ENCODE measurements around the gene HDAC7. TPM values are rescaled to one million over a fixed set of nuclear protein-coding genes. Genes with fewer than 3 reads are reported as not detected.
A peak's percentile ranks its signal among the peaks of the same experiment; 100 is the strongest.

Gene HDAC7
- total RNA-seq, 5 donors from 2014 or later (not counting 1 experiment from before 2014, with no cell fraction given): 142 to 192 (median 165) TPM

DNA sequence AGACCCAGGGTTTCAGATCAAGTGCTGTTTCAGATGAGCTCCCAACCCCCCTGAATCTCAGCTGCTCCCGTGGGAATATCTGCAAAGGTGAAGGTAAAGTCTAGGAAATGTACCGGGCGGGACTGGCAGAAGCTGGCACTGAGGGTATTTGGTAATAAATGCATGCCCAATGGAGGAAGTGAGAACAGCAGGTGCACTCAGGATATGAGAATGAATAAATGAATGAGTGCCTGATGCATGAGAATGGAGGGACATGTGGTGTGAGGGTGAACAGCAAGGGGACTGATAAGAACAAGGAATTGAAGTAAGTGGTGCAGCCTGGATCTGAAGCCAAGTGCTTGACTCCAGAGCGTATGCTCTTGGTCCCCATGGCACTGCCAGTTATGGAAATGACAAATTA, 72.6 kb downstream of the HDAC7 start:
- H3K4me3 ChIP-seq (ENCODE audit: control insufficient read depth in 1 of 2, extremely low read depth in 1 of 2, low read length in 1 of 2): no peak overlapping the region
- WGBS (ENCODE audit: insufficient coverage): 91% methylated on average over 4 of the region's 4 CpGs
- no peaks in the 10 kb centered on the region for H3K36me3 ChIP-seq (ENCODE audit: control insufficient read depth in 2 of 2, extremely low read depth in 1 of 2, insufficient read depth in 1 of 2, low read length in 1 of 2)
- Mint-ChIP-seq H3K27ac (no peak overlapping the region), H3K4me3 (no peak overlapping the region), H3K4me1 (peaks cover 7 to 19% (median 14%) of the 10 kb centered on the region in 3 donors), H3K9me3 (no peaks in the 10 kb centered on the region), H3K36me3 (no peaks in the 10 kb centered on the region), H3K27me3 (no peaks in the 10 kb centered on the region)
- H3K9me3 ChIP-seq: no peaks in the 10 kb centered on the region
- peaks cover 0 to 7% of the 10 kb centered on the region in 2 experiments for H3K4me1 ChIP-seq (ENCODE audit: control insufficient read depth in 1 of 2, extremely low read depth in 1 of 2, insufficient read depth in 2 of 2, low read length in 2 of 2)
- no peak overlapping the region for H3K27ac ChIP-seq (ENCODE audit: low read length)
- ChIA-PET CTCF (interaction anchor here (0.9 to 1.7 kb wide), 3 partner anchors 9 to 33 kb away, joined by 3 to 8 read pairs (median 3); no protein-coding TSS in a partner anchor), POLR2A (no interaction called here)
- ATAC-seq (replicated peaks in 1 of 4): no peak
- DNase-seq: no peak
- H3K27me3 ChIP-seq (replicated peaks in 1 of 2; ENCODE audit: control insufficient read depth in 2 of 2, extremely low read depth in 1 of 2, insufficient read depth in 2 of 2, low read length in 1 of 2): peaks cover 0 to 57% of the 10 kb centered on the region in 2 experiments

DNA sequence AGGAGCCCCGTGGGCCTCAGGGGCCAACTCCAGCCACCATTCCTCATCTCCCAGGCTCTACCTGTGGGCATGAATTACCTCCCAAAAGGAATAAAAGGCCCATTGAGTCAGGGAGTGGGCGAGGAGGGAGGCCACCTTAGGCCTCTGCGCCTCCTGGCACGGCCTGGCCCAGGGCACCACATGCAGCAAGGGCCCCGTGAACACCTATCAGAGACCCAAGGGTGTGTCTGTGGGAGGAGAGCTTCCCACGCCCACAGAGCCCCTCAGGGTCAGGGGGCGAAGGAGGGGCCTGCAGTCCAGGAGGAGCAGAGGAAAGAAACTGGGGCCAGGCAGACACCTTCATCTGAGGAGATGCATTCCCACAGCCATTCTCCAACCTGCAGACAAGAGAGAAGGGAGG, 73.2 kb downstream of the HDAC7 start:
- Histone ChIP-seq H3K27me3 (replicated peaks in 1 of 2; ENCODE audit: control insufficient read depth in 2 of 2, extremely low read depth in 1 of 2, insufficient read depth in 2 of 2, low read length in 1 of 2) (peaks cover 0 to 57% of the 10 kb centered on the region in 2 experiments), H3K4me1 (ENCODE audit: control insufficient read depth in 1 of 2, extremely low read depth in 1 of 2, insufficient read depth in 2 of 2, low read length in 2 of 2) (peaks cover 5 to 13% of the 10 kb centered on the region in 2 experiments), H3K9me3 (no peaks in the 10 kb centered on the region), H3K27ac (ENCODE audit: low read length) (no peak overlapping the region), H3K4me3 (ENCODE audit: control insufficient read depth in 1 of 2, extremely low read depth in 1 of 2, low read length in 1 of 2) (no peak overlapping the region), H3K36me3 (ENCODE audit: control insufficient read depth in 2 of 2, extremely low read depth in 1 of 2, insufficient read depth in 1 of 2, low read length in 1 of 2) (no peaks in the 10 kb centered on the region)
- 82% methylated on average over 4 of the region's 7 CpGs for WGBS (ENCODE audit: insufficient coverage)
- CTCF ChIA-PET: interaction anchor here (0.6 to 1.7 kb wide), 4 partner anchors 9 to 91 kb away, joined by 3 to 8 read pairs (median 3); no protein-coding TSS in a partner anchor
- DNase-seq (no peak), ATAC-seq (replicated peaks in 1 of 4) (no peak)
- H3K4me1 Mint-ChIP-seq: peaks cover 13 to 25% (median 16%) of the 10 kb centered on the region in 3 donors
- no peaks in the 10 kb centered on the region for H3K27me3 Mint-ChIP-seq
- no peaks in the 10 kb centered on the region for H3K36me3 Mint-ChIP-seq
- H3K9me3 Mint-ChIP-seq: no peaks in the 10 kb centered on the region
- H3K4me3 Mint-ChIP-seq: no peak overlapping the region
- POLR2A ChIA-PET: no interaction called here
- H3K27ac Mint-ChIP-seq: no peak overlapping the region

DNA sequence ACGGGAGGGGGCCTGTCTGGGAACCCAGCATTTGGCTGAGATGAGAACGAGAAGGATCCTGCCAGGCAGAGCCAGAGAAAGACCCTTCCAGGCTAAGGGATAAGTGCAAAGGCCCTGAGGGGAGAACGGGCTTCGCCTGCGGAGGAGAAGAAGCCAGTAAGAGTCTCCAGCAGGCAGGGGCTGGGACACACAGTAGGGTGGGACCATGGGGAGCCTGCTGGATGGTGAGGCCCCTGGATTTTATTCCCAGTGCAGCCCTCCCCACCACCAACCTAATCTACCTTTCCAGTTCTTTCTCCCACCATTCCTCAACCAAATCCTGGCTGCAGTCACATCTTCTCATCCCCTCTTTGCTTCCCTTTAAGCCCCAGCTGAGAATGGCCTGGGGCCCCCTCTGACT, 73.6 kb downstream of the HDAC7 start:
- no peak overlapping the region for H3K27ac ChIP-seq (ENCODE audit: low read length)
- CTCF ChIA-PET: interaction anchor here (0.6 to 1.7 kb wide), 5 partner anchors 10 to 93 kb away, joined by 3 to 8 read pairs (median 3); no protein-coding TSS in a partner anchor
- WGBS (ENCODE audit: insufficient coverage): 25% methylated on average over 2 of the region's 5 CpGs
- peaks cover 0 to 57% of the 10 kb centered on the region in 2 experiments for H3K27me3 ChIP-seq (replicated peaks in 1 of 2; ENCODE audit: control insufficient read depth in 2 of 2, extremely low read depth in 1 of 2, insufficient read depth in 2 of 2, low read length in 1 of 2)
- H3K4me3 Mint-ChIP-seq: no peak overlapping the region
- no peak for DNase-seq
- H3K27me3 Mint-ChIP-seq: no peaks in the 10 kb centered on the region
- H3K27ac Mint-ChIP-seq: no peak overlapping the region
- peaks cover 8 to 18% of the 10 kb centered on the region in 2 experiments for H3K4me1 ChIP-seq (ENCODE audit: control insufficient read depth in 1 of 2, extremely low read depth in 1 of 2, insufficient read depth in 2 of 2, low read length in 2 of 2)
- H3K4me1 Mint-ChIP-seq: peaks cover 17 to 29% (median 20%) of the 10 kb centered on the region in 3 donors
- POLR2A ChIA-PET: no interaction called here
- no peaks in the 10 kb centered on the region for H3K9me3 ChIP-seq
- H3K36me3 Mint-ChIP-seq: no peaks in the 10 kb centered on the region
- H3K4me3 ChIP-seq (ENCODE audit: control insufficient read depth in 1 of 2, extremely low read depth in 1 of 2, low read length in 1 of 2): no peak overlapping the region
- H3K9me3 Mint-ChIP-seq: no peaks in the 10 kb centered on the region
- H3K36me3 ChIP-seq (ENCODE audit: control insufficient read depth in 2 of 2, extremely low read depth in 1 of 2, insufficient read depth in 1 of 2, low read length in 1 of 2): no peaks in the 10 kb centered on the region
- no peak for ATAC-seq (replicated peaks in 1 of 4)

DNA sequence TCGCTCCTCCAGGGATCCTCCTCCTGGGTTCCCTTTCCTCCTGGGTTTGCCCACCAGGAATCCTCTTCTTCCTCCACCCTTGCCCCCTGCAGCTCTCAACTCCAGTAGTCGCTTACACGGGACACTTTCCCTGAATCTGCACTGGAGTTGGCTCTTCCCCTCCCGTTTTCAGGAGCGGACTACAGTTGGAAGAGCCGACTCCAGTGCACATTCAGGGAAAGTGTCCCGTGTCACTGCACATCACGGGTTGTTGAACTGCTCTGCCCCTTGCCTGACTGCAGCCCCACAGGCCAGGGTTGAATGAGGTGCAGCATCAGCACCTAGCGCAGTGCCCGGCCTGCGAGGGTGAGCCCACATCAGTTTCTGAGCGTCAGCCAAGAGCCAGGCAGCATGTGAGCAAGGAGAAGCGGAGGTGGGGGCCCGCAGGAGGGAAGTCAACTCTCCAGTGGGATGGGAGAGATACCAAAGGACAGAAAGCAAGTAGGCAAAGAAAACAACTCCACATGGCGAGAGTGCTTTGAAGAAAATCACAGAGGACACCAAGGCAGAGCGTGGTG, 74.1 kb downstream of the HDAC7 start:
- H3K9me3 ChIP-seq: no peaks in the 10 kb centered on the region
- H3K4me3 ChIP-seq (ENCODE audit: control insufficient read depth in 1 of 2, extremely low read depth in 1 of 2, low read length in 1 of 2): no peak overlapping the region
- Mint-ChIP-seq H3K27me3 (no peaks in the 10 kb centered on the region), H3K36me3 (no peaks in the 10 kb centered on the region), H3K4me1 (peaks cover 21 to 35% (median 25%) of the 10 kb centered on the region in 3 donors), H3K27ac (no peak overlapping the region), H3K9me3 (no peaks in the 10 kb centered on the region), H3K4me3 (no peak overlapping the region)
- H3K27me3 ChIP-seq (replicated peaks in 1 of 2; ENCODE audit: control insufficient read depth in 2 of 2, extremely low read depth in 1 of 2, insufficient read depth in 2 of 2, low read length in 1 of 2): peaks cover 0 to 57% of the 10 kb centered on the region in 2 experiments
- no peaks in the 10 kb centered on the region for H3K36me3 ChIP-seq (ENCODE audit: control insufficient read depth in 2 of 2, extremely low read depth in 1 of 2, insufficient read depth in 1 of 2, low read length in 1 of 2)
- no peak overlapping the region for H3K27ac ChIP-seq (ENCODE audit: low read length)
- no peak for DNase-seq
- POLR2A ChIA-PET: no interaction called here
- ATAC-seq (replicated peaks in 1 of 4): no peak
- CTCF ChIA-PET: interaction anchor here (0.5 to 6.1 kb wide), 5 partner anchors 10 to 94 kb away, joined by 3 to 67 read pairs (median 3); no protein-coding TSS in a partner anchor
- 82% methylated on average over 16 of the region's 16 CpGs for WGBS (ENCODE audit: insufficient coverage)
- peaks cover 9 to 23% of the 10 kb centered on the region in 2 experiments for H3K4me1 ChIP-seq (ENCODE audit: control insufficient read depth in 1 of 2, extremely low read depth in 1 of 2, insufficient read depth in 2 of 2, low read length in 2 of 2)

DNA sequence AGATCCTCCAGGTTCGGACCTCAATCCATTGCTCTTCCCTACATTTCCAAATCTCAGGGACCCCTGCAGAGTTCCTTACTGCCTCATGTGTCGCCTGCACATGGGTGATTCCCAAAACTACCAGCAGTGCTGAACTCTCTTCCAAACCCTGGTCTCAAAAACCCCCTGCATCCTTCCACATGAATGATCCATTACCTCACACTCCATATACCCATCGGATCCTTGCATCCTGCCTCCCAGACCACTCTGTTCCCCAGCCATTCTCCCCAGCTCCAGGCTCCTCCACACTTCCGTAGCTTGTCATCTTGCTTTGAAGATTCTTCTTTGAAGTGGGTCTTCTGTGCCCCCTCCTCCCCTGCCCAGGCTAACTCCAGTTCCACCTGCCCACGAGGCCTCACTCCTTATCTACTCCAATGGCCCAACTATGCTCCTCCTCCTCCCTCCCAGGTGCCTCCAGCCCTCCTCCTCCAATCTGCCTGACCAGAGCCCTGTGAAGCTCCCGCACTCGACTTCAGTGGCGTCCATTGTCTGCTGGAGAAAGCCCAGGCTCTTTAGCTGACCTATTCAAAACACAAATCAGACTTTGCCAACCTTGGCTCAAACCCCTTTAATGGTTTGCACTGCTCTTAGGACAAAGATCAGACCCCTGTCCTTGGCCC, 74.8 kb downstream of the HDAC7 start:
- Mint-ChIP-seq H3K4me3 (no peak overlapping the region), H3K9me3 (no peaks in the 10 kb centered on the region), H3K4me1 (peaks cover 28 to 41% (median 32%) of the 10 kb centered on the region in 3 donors), H3K36me3 (no peaks in the 10 kb centered on the region), H3K27ac (no peak overlapping the region), H3K27me3 (no peaks in the 10 kb centered on the region)
- ChIA-PET CTCF (interaction anchor here (0.5 to 6.1 kb wide), 15 partner anchors 11 to 218 kb away, joined by 3 to 95 read pairs (median 3); partner anchors contain the start of genes RAPGEF3 (in 1 of the 2) and TMEM106C (in 1 of the 2)), POLR2A (no interaction called here)
- Histone ChIP-seq H3K4me1 (ENCODE audit: control insufficient read depth in 1 of 2, extremely low read depth in 1 of 2, insufficient read depth in 2 of 2, low read length in 2 of 2) (peaks cover 9 to 27% of the 10 kb centered on the region in 2 experiments), H3K27me3 (replicated peaks in 1 of 2; ENCODE audit: control insufficient read depth in 2 of 2, extremely low read depth in 1 of 2, insufficient read depth in 2 of 2, low read length in 1 of 2) (peaks cover 0 to 52% of the 10 kb centered on the region in 2 experiments), H3K9me3 (no peaks in the 10 kb centered on the region), H3K27ac (ENCODE audit: low read length) (no peak overlapping the region), H3K4me3 (ENCODE audit: control insufficient read depth in 1 of 2, extremely low read depth in 1 of 2, low read length in 1 of 2) (no peak overlapping the region), H3K36me3 (ENCODE audit: control insufficient read depth in 2 of 2, extremely low read depth in 1 of 2, insufficient read depth in 1 of 2, low read length in 1 of 2) (no peaks in the 10 kb centered on the region)
- WGBS (ENCODE audit: insufficient coverage): 74% methylated on average over 8 of the region's 8 CpGs
- no peak for DNase-seq
- no peak for ATAC-seq (replicated peaks in 1 of 4)

DNA sequence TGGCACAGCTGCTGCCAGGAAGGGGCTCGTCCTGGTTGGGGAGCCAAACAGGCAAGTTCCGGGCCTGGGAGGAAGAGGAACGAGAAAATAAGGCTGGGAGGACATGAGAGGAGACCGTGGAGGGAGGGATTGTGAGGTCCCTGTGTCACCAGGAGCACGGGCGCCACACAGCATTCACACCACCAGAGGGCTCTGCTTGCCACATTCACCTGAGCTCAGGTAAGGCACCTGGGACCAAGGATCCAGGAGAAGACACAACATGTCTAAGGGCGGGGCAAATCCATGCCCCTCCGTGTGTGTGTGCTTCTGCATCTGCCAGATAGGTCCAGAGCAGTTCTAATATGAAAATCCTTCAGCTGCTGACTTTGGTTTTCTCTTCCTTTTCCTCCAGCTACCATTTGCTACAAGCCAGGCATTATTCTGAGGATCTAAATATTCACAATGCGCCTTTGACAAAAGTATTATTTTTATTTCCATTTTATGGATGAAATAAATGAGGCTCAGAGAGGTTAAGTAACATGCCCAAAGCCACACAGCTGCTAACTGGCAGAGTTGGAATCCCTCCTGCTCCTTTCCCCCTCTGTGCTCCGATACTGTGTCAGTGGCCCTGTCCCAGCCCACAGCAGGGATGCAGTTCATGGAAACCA, 75.6 kb downstream of the HDAC7 start:
- 52% methylated on average over 5 of the region's 10 CpGs for WGBS (ENCODE audit: insufficient coverage)
- H3K27ac Mint-ChIP-seq: no peak overlapping the region
- peak; percentile 51 to 57 (median 54) for ATAC-seq (replicated peaks in 1 of 4)

More for the DNA sequence above, 75.6 kb downstream of the HDAC7 start:
- CTCF ChIA-PET: interaction anchor here (0.5 to 6.1 kb wide), 29 partner anchors 10 to 1735 kb away, joined by 3 to 95 read pairs (median 4); partner anchors contain the start of genes RAPGEF3 (in 2 of the 2), ENDOU (in 1 of the 2), SLC48A1 (in 1 of the 2) and TMEM106C (in 1 of the 2)
- peaks cover 32 to 48% (median 39%) of the 10 kb centered on the region in 3 donors for H3K4me1 Mint-ChIP-seq
- H3K4me3 Mint-ChIP-seq: no peak overlapping the region
- Histone ChIP-seq H3K27ac (ENCODE audit: low read length) (no peak overlapping the region), H3K4me1 (ENCODE audit: control insufficient read depth in 1 of 2, extremely low read depth in 1 of 2, insufficient read depth in 2 of 2, low read length in 2 of 2) (peaks cover 9 to 29% of the 10 kb centered on the region in 2 experiments), H3K4me3 (ENCODE audit: control insufficient read depth in 1 of 2, extremely low read depth in 1 of 2, low read length in 1 of 2) (no peak overlapping the region), H3K27me3 (replicated peaks in 1 of 2; ENCODE audit: control insufficient read depth in 2 of 2, extremely low read depth in 1 of 2, insufficient read depth in 2 of 2, low read length in 1 of 2) (peaks cover 0 to 49% of the 10 kb centered on the region in 2 experiments), H3K36me3 (ENCODE audit: control insufficient read depth in 2 of 2, extremely low read depth in 1 of 2, insufficient read depth in 1 of 2, low read length in 1 of 2) (no peaks in the 10 kb centered on the region), H3K9me3 (no peaks in the 10 kb centered on the region)
- no peaks in the 10 kb centered on the region for H3K36me3 Mint-ChIP-seq
- DNase-seq: peak; percentile 28 to 77 (median 54)
- POLR2A ChIA-PET: interaction anchor here in 1 of 2 donors (0.6 kb wide), 1 partner anchor 27 kb away, joined by 3 read pairs; no protein-coding TSS in a partner anchor
- no peaks in the 10 kb centered on the region for H3K27me3 Mint-ChIP-seq
- no peaks in the 10 kb centered on the region for H3K9me3 Mint-ChIP-seq
